ENCODE data around the gene PSTK. TPM values are rescaled to one million over a fixed set of nuclear protein-coding genes. Genes with fewer than 3 reads are reported as not detected.

The PSTK gene
- total and polyA plus RNA-seq, 2 of the 13 experiments (the other 11 are each of a cell fraction or from before 2014, with no cell fraction given) = 8.2 to 9.3 TPM

GRCh38 chr10:123011987-123012386 is 31.8 kb downstream of the PSTK start:
- in situ Hi-C loops (cut with HindIII; ENCODE audit: extremely low pct_ligation_motif_present, low pct_unique_long_range_greater_than_20kb) = no loop called here
- Histone ChIP-seq H4K20me1 (ENCODE audit: insufficient read depth, low read length) (peaks cover 14% of the 10 kb centered on the region), H3K27ac (ENCODE audit: extremely low read length, insufficient read depth, low read length) (no peak overlapping the region), H3K9me3 (ENCODE audit: low read length) (no peaks in the 10 kb centered on the region), H3K9ac (ENCODE audit: insufficient read depth, low read depth, low read length) (no peak overlapping the region), H3K79me2 (ENCODE audit: insufficient read depth, low read length) (peaks cover 92% of the 10 kb centered on the region), H3K36me3 (replicated peaks in 1 of 2; ENCODE audit: control insufficient read depth in 1 of 2, insufficient read depth in 2 of 2, low read length in 2 of 2) (peaks cover 3 to 11% of the 10 kb centered on the region in 2 experiments; a peak in 3 of 5 replicates), H3K27me3 (ENCODE audit: control insufficient read depth in 1 of 2, insufficient read depth in 2 of 2, low read length in 2 of 2) (no peaks in the 10 kb centered on the region; a peak in 1 of 5 replicates), H3K4me1 (ENCODE audit: insufficient read depth, low read length) (peaks cover 57% of the 10 kb centered on the region), H2AFZ (ENCODE audit: low read length) (no peak overlapping the region), H3K4me3 (replicated peaks in 1 of 3; ENCODE audit: insufficient read depth in 1 of 3, low read depth in 2 of 3, low read length in 3 of 3) (no peak overlapping the region), H3K4me2 (ENCODE audit: low read depth, low read length) (no peak overlapping the region)
- WGBS (ENCODE audit: low lambda C conversion rate) = 96% methylated on average over 3 of the region's 3 CpGs
- intact Hi-C loops (cut with micrococcal nuclease; ENCODE audit: unreplicated experiment) = no loop called here
- ChIA-PET CTCF (ENCODE audit: low intra/inter-chr PET ratio, low total read pairs) (no interaction called here), POLR2A (interaction anchor here (1.0 to 6.9 kb wide), 2 partner anchors 8 to 142 kb away, joined by 3 to 131 read pairs; partner anchors contain the start of gene BUB3)
- TF ChIP-seq ERF (CRISPR knock-in tag; IDR thresholded peaks at IDR 0.05) = no peak
- no peak for TF ChIP-seq POGZ (CRISPR knock-in tag; IDR thresholded peaks at IDR 0.05)
- no peak for TF ChIP-seq REXO4 (CRISPR knock-in tag; IDR thresholded peaks at IDR 0.05; ENCODE audit: borderline replicate concordance)
- no peak for TF ChIP-seq ZNF530 (CRISPR knock-in tag; IDR thresholded peaks at IDR 0.05; ENCODE audit: low read depth)
- no peak for TF ChIP-seq HOXA3 (CRISPR knock-in tag; IDR thresholded peaks at IDR 0.05)
- no peak for TF ChIP-seq PCBP1 (IDR thresholded peaks at IDR 0.05; ENCODE audit: borderline replicate concordance, low read depth, low read length)
- no peak for TF ChIP-seq ZZZ3 (CRISPR knock-in tag; IDR thresholded peaks at IDR 0.05; ENCODE audit: borderline replicate concordance)
- TF ChIP-seq MBNL3 (CRISPR knock-in tag; conservative IDR thresholded peaks at IDR 0.05) = no peak
- no peak for TF ChIP-seq CREM (IDR thresholded peaks at IDR 0.05)
- no peak for TF ChIP-seq CREM (CRISPR knock-in tag; IDR thresholded peaks at IDR 0.05)
- TF ChIP-seq MTA3 (CRISPR knock-in tag; IDR thresholded peaks at IDR 0.05) = no peak
- no peak for TF ChIP-seq MEIS2 (CRISPR knock-in tag; IDR thresholded peaks at IDR 0.05)
- no peak for TF ChIP-seq MATR3 (CRISPR knock-in tag; IDR thresholded peaks at IDR 0.05)
- no peak for TF ChIP-seq KDM4B (CRISPR knock-in tag; IDR thresholded peaks at IDR 0.05)
- TF ChIP-seq FOXK1 (CRISPR knock-in tag; IDR thresholded peaks at IDR 0.05; ENCODE audit: borderline replicate concordance, low read depth) = no peak
- TF ChIP-seq ZBTB44 (CRISPR knock-in tag; IDR thresholded peaks at IDR 0.05) = no peak
- TF ChIP-seq ZNF556 (CRISPR knock-in tag; IDR thresholded peaks at IDR 0.05; ENCODE audit: borderline replicate concordance) = no peak
- TF ChIP-seq HNF1B (CRISPR knock-in tag; IDR thresholded peaks at IDR 0.05) = no peak
- no peak for TF ChIP-seq ZNF567 (CRISPR knock-in tag; IDR thresholded peaks at IDR 0.05; ENCODE audit: borderline replicate concordance)
- FAIRE-seq (no peak), ATAC-seq (no peak), DNase-seq (ENCODE audit: low spot score) (no peak)
- BruUV-seq (replicated peaks) = no TSS peak
